Astrocyte (in vitro differentiated cells and primary cell): ENCODE results near the gene SNAI3. TPM values are rescaled to one million over a fixed set of nuclear protein-coding genes. Genes with fewer than 3 reads are reported as not detected.

Experiments used
- DNase-seq: peaks from one replicate; pipeline ENCODE4 v3.0.0-alpha.2; 2010; ENCODE audit warnings: low read depth
- FAIRE-seq: peaks from 2 replicates; lab custom pipeline; 2011; peaks lifted over from hg19 to GRCh38; lab: Jason Lieb, UNC
- H2AFZ ChIP-seq: 2 replicates; pipeline ENCODE4 v1.6.0; 2012; ENCODE audit warnings: low read depth, low read length, inconsistent platforms
- H3K27ac ChIP-seq: 2 replicates; pipeline ENCODE4 v1.5.1; 2011; ENCODE audit warnings: low read depth, low read length, inconsistent platforms
- H3K27me3 ChIP-seq: 2 replicates; pipeline ENCODE4 v1.6.0; 2011; ENCODE audit warnings: low read length, inconsistent platforms; ENCODE audit not compliant: insufficient read depth
- H3K36me3 ChIP-seq: 2 replicates; pipeline ENCODE4 v1.5.1; 2011; ENCODE audit warnings: low read length, inconsistent platforms; ENCODE audit not compliant: insufficient read depth
- H3K4me1 ChIP-seq: 2 replicates; pipeline ENCODE4 v1.5.1; 2011; ENCODE audit warnings: low read length, inconsistent platforms; ENCODE audit not compliant: insufficient read depth
- H3K4me2 ChIP-seq: 2 replicates; pipeline ENCODE4 v1.6.0; 2012; ENCODE audit warnings: low read length, inconsistent platforms
- H3K4me3 ChIP-seq: 2 replicates; pipeline ENCODE4 v1.5.1; 2011; ENCODE audit warnings: low read depth, mild to moderate bottlenecking, low read length, inconsistent platforms; ENCODE audit not compliant: insufficient read depth
- H3K79me2 ChIP-seq: 2 replicates; pipeline ENCODE4 v1.6.0; 2012; ENCODE audit warnings: mild to moderate bottlenecking, low read length, inconsistent platforms; ENCODE audit not compliant: insufficient read depth
- H3K9ac ChIP-seq: 2 replicates; pipeline ENCODE4 v1.6.0; 2012; ENCODE audit warnings: mild to moderate bottlenecking, low read length, inconsistent platforms
- H3K9me3 ChIP-seq: 2 replicates; pipeline ENCODE4 v1.5.1; 2012; ENCODE audit warnings: low read depth, mild to moderate bottlenecking, low read length, inconsistent platforms; ENCODE audit not compliant: insufficient read depth
- H4K20me1 ChIP-seq: 2 replicates; pipeline ENCODE4 v1.6.0; 2012; ENCODE audit warnings: low read length, inconsistent platforms; ENCODE audit not compliant: insufficient read depth
- H3K27ac Mint-ChIP-seq: one replicate; pipeline ENCODE4 v1.8.0; 2021; ENCODE audit warnings: mild to moderate bottlenecking, mixed read lengths; ENCODE audit not compliant: unreplicated experiment
- H3K27me3 Mint-ChIP-seq: one replicate; pipeline ENCODE4 v1.8.0; 2021; ENCODE audit warnings: low read depth, mixed read lengths; ENCODE audit not compliant: unreplicated experiment
- H3K36me3 Mint-ChIP-seq: one replicate; pipeline ENCODE4 v1.8.0; 2021; ENCODE audit warnings: low read depth, mixed read lengths; ENCODE audit not compliant: unreplicated experiment
- H3K4me1 Mint-ChIP-seq: one replicate; pipeline ENCODE4 v1.8.0; 2021; ENCODE audit warnings: low read depth, mixed read lengths; ENCODE audit not compliant: unreplicated experiment
- H3K4me3 Mint-ChIP-seq: one replicate; pipeline ENCODE4 v1.8.0; 2021; ENCODE audit warnings: mild to moderate bottlenecking, moderate library complexity, mixed read lengths; ENCODE audit not compliant: unreplicated experiment
- H3K9me3 Mint-ChIP-seq: one replicate; pipeline ENCODE4 v1.8.0; 2021; ENCODE audit warnings: mild to moderate bottlenecking, mixed read lengths; ENCODE audit not compliant: unreplicated experiment
- EZH2 ChIP-seq: IDR thresholded peaks from 2 replicates; pipeline ENCODE4 v1.6.1; 2012; ENCODE audit warnings: mild to moderate bottlenecking, low read length, inconsistent platforms; ENCODE audit not compliant: insufficient read depth
- total RNA-seq: library from RNA; stranded (reverse); gene quantifications from 2 replicates; pipeline ENCODE4 v1.2.1, GENCODE V29; 2021
- TF ChIP-seq, protein P1 (sequence below): IDR thresholded peaks from 2 replicates; pipeline ENCODE4 v1.5.1; 2011; ENCODE audit warnings: low read depth, mild to moderate bottlenecking, inconsistent platforms, low read length, moderate library complexity; ENCODE audit not compliant: insufficient read depth

The SNAI3 gene
- total RNA-seq, 1 donor from 2014 or later: 0.48 TPM

DNA sequence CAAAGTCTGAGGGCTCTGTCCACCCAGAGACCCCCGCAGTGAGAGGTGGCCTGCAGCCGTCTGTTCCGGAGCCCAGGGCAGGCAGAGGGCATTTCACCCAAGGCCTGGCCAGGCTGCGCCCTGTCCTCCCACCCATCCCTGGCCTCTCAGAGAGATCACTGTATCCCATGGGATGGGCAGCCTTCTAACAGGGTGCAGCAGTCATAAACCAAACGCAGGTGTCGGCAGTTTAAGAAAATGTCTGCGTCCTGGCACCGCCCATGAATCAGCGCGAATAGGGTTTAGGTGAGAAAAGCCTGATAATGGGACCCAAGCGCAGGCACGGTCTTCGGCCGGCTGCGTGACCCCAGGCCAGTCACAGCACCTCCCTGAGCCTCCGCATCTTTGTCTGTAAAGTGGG is 40.9 kb downstream of the SNAI3 start:
- Mint-ChIP-seq H3K4me3 (no peak overlapping the region), H3K9me3 (no peaks in the 10 kb centered on the region), H3K27ac (no peak overlapping the region), H3K36me3 (peaks cover 12% of the 10 kb centered on the region), H3K4me1 (peaks cover 4% of the 10 kb centered on the region), H3K27me3 (peaks cover 2% of the 10 kb centered on the region)
- H3K36me3 ChIP-seq: no peaks in the 10 kb centered on the region
- H3K4me1 ChIP-seq: peaks cover 6% of the 10 kb centered on the region
- H3K9me3 ChIP-seq: no peaks in the 10 kb centered on the region
- FAIRE-seq: no peak
- no peaks in the 10 kb centered on the region for H3K79me2 ChIP-seq
- H3K27me3 ChIP-seq: peaks cover 2% of the 10 kb centered on the region
- H2AFZ ChIP-seq: no peak overlapping the region
- H3K4me2 ChIP-seq: no peak overlapping the region
- H3K9ac ChIP-seq: no peak overlapping the region
- no peak overlapping the region for H3K4me3 ChIP-seq
- no peak overlapping the region for H3K27ac ChIP-seq
- H4K20me1 ChIP-seq: peaks cover 19% of the 10 kb centered on the region
- TF ChIP-seq, protein P1, sequence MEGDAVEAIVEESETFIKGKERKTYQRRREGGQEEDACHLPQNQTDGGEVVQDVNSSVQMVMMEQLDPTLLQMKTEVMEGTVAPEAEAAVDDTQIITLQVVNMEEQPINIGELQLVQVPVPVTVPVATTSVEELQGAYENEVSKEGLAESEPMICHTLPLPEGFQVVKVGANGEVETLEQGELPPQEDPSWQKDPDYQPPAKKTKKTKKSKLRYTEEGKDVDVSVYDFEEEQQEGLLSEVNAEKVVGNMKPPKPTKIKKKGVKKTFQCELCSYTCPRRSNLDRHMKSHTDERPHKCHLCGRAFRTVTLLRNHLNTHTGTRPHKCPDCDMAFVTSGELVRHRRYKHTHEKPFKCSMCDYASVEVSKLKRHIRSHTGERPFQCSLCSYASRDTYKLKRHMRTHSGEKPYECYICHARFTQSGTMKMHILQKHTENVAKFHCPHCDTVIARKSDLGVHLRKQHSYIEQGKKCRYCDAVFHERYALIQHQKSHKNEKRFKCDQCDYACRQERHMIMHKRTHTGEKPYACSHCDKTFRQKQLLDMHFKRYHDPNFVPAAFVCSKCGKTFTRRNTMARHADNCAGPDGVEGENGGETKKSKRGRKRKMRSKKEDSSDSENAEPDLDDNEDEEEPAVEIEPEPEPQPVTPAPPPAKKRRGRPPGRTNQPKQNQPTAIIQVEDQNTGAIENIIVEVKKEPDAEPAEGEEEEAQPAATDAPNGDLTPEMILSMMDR: no peak
- TF ChIP-seq EZH2: no peak
- no peak for DNase-seq

DNA sequence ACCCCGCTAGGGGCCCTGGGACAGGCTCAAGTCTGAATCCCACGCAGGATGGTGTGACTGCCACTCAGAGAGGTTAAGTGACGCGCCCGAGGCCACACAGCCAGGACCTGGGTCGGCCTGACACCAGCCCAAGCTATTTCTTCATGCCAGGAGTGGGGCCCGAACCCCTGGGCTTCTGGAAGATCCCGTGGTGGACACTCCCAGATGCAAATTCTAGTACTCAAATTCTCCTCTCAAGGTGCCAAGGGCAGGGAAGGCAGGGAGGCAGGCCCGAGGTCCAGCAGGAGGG is 42.7 kb downstream of the SNAI3 start:
- Histone ChIP-seq H2AFZ (no peak overlapping the region), H3K4me3 (no peak overlapping the region), H3K4me2 (no peak overlapping the region), H4K20me1 (peaks cover 4% of the 10 kb centered on the region), H3K27me3 (peaks cover 16% of the 10 kb centered on the region), H3K9ac (no peak overlapping the region), H3K9me3 (no peaks in the 10 kb centered on the region), H3K4me1 (no peaks in the 10 kb centered on the region), H3K79me2 (no peaks in the 10 kb centered on the region), H3K36me3 (no peaks in the 10 kb centered on the region), H3K27ac (no peak overlapping the region)
- Mint-ChIP-seq H3K36me3 (peaks cover 9% of the 10 kb centered on the region), H3K4me1 (no peaks in the 10 kb centered on the region), H3K27ac (no peak overlapping the region), H3K27me3 (peaks cover 8% of the 10 kb centered on the region), H3K9me3 (no peaks in the 10 kb centered on the region), H3K4me3 (no peak overlapping the region)
- TF ChIP-seq EZH2: no peak
- TF ChIP-seq, protein P1: no peak
- FAIRE-seq (no peak), DNase-seq (no peak)

DNA sequence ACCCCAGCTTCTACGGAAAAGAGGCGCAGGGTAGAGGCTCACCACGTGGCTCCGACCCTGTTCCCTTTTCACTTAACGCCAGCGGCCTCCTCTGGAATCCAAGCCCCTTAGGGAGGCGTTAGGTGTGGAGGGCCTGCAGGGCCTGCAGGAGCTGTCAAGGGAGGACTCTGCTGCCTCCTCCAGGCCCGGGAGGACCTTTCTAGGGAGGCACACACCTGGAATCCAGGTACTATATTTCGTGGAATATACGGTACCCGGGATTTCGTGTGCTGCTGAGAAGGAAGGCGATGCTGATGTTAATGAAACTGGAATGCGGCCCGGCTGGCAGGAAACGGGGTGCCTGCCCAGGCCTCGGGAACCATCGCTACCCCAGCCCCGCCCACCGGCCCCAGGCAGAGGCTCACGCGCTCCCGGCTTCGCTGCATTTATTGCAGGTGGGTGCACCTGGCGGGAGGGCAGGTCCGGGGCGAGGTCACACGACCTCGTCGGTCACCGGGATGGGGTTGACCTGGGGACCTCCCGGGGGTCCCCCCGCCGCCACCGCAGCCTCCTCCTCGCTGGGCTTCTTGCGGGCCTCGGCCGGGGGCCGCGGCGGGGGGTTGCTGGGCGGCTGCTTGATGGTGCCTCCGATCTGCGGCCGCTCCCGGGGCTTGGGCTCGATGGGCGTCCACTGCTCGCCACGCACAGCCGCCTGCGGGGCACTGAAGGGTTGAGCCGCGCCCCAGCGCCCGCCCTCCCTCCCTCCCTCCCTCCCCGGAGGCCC is 43.2 kb downstream of the SNAI3 start:
- Mint-ChIP-seq H3K36me3 (peaks cover 9% of the 10 kb centered on the region), H3K27me3 (peaks cover 10% of the 10 kb centered on the region), H3K27ac (no peak overlapping the region), H3K4me1 (no peaks in the 10 kb centered on the region), H3K9me3 (no peaks in the 10 kb centered on the region), H3K4me3 (no peak overlapping the region)
- Histone ChIP-seq H4K20me1 (no peaks in the 10 kb centered on the region), H3K4me3 (no peak overlapping the region), H3K9ac (no peak overlapping the region), H2AFZ (no peak overlapping the region), H3K4me1 (no peaks in the 10 kb centered on the region), H3K27me3 (peaks cover 20% of the 10 kb centered on the region), H3K27ac (no peak overlapping the region), H3K9me3 (no peaks in the 10 kb centered on the region), H3K36me3 (no peaks in the 10 kb centered on the region), H3K79me2 (no peaks in the 10 kb centered on the region), H3K4me2 (no peak overlapping the region)
- no peak for DNase-seq
- FAIRE-seq: no peak
- TF ChIP-seq, protein P1: no peak
- no peak for TF ChIP-seq EZH2
